ENCODE data around the gene HCN2.
"Not testable (repeated sequence)": the region's sequence is repeated elsewhere in the genome, so short reads cannot be mapped to it uniquely, and the experiment has no call there.

The HCN2 gene

GRCh38 chr19:584240-585001, 5.3 kb upstream of the HCN2 start:
- DNase-seq (ENCODE audit: extremely low read depth in 1 of 2, low read depth in 1 of 2): peak; percentile 12 to 57

GRCh38 chr19:585146-585545, 4.5 kb upstream of the HCN2 start:
- DNase-seq (ENCODE audit: extremely low read depth in 1 of 2, low read depth in 1 of 2): not testable (repeated sequence)

- no peak for DNase-seq (ENCODE audit: extremely low read depth in 1 of 2, low read depth in 1 of 2)
Measured at GRCh38 chr19:585551-586110, 4.0 kb upstream of the HCN2 start.

- DNase-seq (ENCODE audit: extremely low read depth in 1 of 2, low read depth in 1 of 2): no peak
Measured at GRCh38 chr19:588093-588740, 1.5 kb upstream of the HCN2 start.

- DNase-seq (ENCODE audit: extremely low read depth in 1 of 2, low read depth in 1 of 2): no peak
Measured at GRCh38 chr19:588741-589692, 664 bp upstream of the HCN2 start.

- no peak for DNase-seq (ENCODE audit: extremely low read depth in 1 of 2, low read depth in 1 of 2)
Measured at GRCh38 chr19:590396-590745, 690 bp downstream of the HCN2 start.

- no peak for DNase-seq (ENCODE audit: extremely low read depth in 1 of 2, low read depth in 1 of 2)
Measured at GRCh38 chr19:590750-591098, 1.0 kb downstream of the HCN2 start.

- no peak for DNase-seq (ENCODE audit: extremely low read depth in 1 of 2, low read depth in 1 of 2)
Measured at GRCh38 chr19:591099-591958, 1.6 kb downstream of the HCN2 start.

- no peak for DNase-seq (ENCODE audit: extremely low read depth in 1 of 2, low read depth in 1 of 2)
Measured at GRCh38 chr19:592101-592500, 2.4 kb downstream of the HCN2 start.

- no peak for DNase-seq (ENCODE audit: extremely low read depth in 1 of 2, low read depth in 1 of 2)
Measured at GRCh38 chr19:593055-593454, 3.4 kb downstream of the HCN2 start.

- no peak for DNase-seq (ENCODE audit: extremely low read depth in 1 of 2, low read depth in 1 of 2)
Measured at GRCh38 chr19:593505-593904, 3.8 kb downstream of the HCN2 start.

GRCh38 chr19:594265-594870, 4.7 kb downstream of the HCN2 start:
- no peak for DNase-seq (ENCODE audit: extremely low read depth in 1 of 2, low read depth in 1 of 2)

GRCh38 chr19:595326-596262, 5.9 kb downstream of the HCN2 start:
- DNase-seq (ENCODE audit: extremely low read depth in 1 of 2, low read depth in 1 of 2): no peak

GRCh38 chr19:596263-596655, 6.6 kb downstream of the HCN2 start:
- DNase-seq (ENCODE audit: extremely low read depth in 1 of 2, low read depth in 1 of 2): no peak

- DNase-seq (ENCODE audit: extremely low read depth in 1 of 2, low read depth in 1 of 2): no peak
Measured at GRCh38 chr19:597406-598315, 8.0 kb downstream of the HCN2 start.

GRCh38 chr19:601310-601709, 11.6 kb downstream of the HCN2 start:
- no peak for DNase-seq (ENCODE audit: extremely low read depth in 1 of 2, low read depth in 1 of 2)

GRCh38 chr19:601790-602189, 12.1 kb downstream of the HCN2 start:
- DNase-seq (ENCODE audit: extremely low read depth in 1 of 2, low read depth in 1 of 2): no peak
